ENCODE data around the gene ZNF337. TPM values are rescaled to one million over a fixed set of nuclear protein-coding genes. Genes with fewer than 3 reads are reported as not detected.

Gene ZNF337
- total RNA-seq, 1 experiment from 2014 or later, result 10.3 TPM

- no peak for DNase-seq
- Histone ChIP-seq H2AK5ac (ENCODE audit: insufficient read length, low read length) (no peak overlapping the region), H3K14ac (ENCODE audit: insufficient read depth, low read length) (no peak overlapping the region), H2BK15ac (ENCODE audit: low read depth, low read length) (no peak overlapping the region), H3K9ac (ENCODE audit: extremely low read depth, insufficient read length, low read length) (no peak overlapping the region), H4K5ac (ENCODE audit: insufficient read length, low read depth, low read length) (no peak overlapping the region), H2BK20ac (ENCODE audit: low read depth, low read length, poor library complexity, severe bottlenecking) (no peak overlapping the region), H3K56ac (ENCODE audit: insufficient read length, low read depth, low read length) (no peak overlapping the region), H4K20me1 (ENCODE audit: control insufficient read depth, insufficient read depth, insufficient read length) (no peaks in the 10 kb centered on the region), H2BK12ac (ENCODE audit: insufficient read length, low read depth, low read length) (no peak overlapping the region), H3K27ac (ENCODE audit: insufficient read length, low read depth, low read length) (no peak overlapping the region), H3K79me1 (ENCODE audit: insufficient read depth, low read depth, low read length, poor library complexity, severe bottlenecking) (no peaks in the 10 kb centered on the region), H3K18ac (ENCODE audit: insufficient read length, low read depth, low read length) (no peak overlapping the region), H3K23ac (ENCODE audit: insufficient read length, low read depth, low read length) (no peak overlapping the region), H3K4me2 (ENCODE audit: insufficient read depth, insufficient read length, low read length) (no peak overlapping the region), H3K27me3 (ENCODE audit: insufficient read depth, low read length) (no peaks in the 10 kb centered on the region), H3K4me1 (ENCODE audit: insufficient read depth, low read length) (no peaks in the 10 kb centered on the region), H2AFZ (ENCODE audit: low read length) (no peak overlapping the region), H3K4ac (ENCODE audit: low read depth, low read length) (no peak overlapping the region), H3K79me2 (ENCODE audit: insufficient read depth, low read length) (no peaks in the 10 kb centered on the region), H2BK5ac (ENCODE audit: insufficient read length, low read length) (no peak overlapping the region), H4K91ac (ENCODE audit: insufficient read length, low read depth, low read length) (no peak overlapping the region), H3K9me3 (ENCODE audit: control insufficient read depth, low read depth, low read length) (no peaks in the 10 kb centered on the region), H3T11ph (ENCODE audit: low read length) (no peak overlapping the region), H3K23me2 (ENCODE audit: insufficient read length, low read depth, low read length, poor library complexity, severe bottlenecking) (no peaks in the 10 kb centered on the region), H2BK120ac (ENCODE audit: low read depth, low read length, poor library complexity, severe bottlenecking) (no peak overlapping the region), H4K8ac (replicated peaks; ENCODE audit: insufficient read length, low read depth, low read length) (no peak overlapping the region)
- H3K4me1 Mint-ChIP-seq, result peaks cover 0 to 4% of the 10 kb centered on the region in 2 experiments; a peak in 1 of 4 replicates
- H3K9me3 Mint-ChIP-seq, result no peaks in the 10 kb centered on the region; a peak in 1 of 5 replicates
- H3K36me3 Mint-ChIP-seq (ENCODE audit: insufficient read depth in 1 of 3, low read depth in 3 of 3), result no peaks in the 10 kb centered on the region
- H3K4me3 Mint-ChIP-seq, result no peak overlapping the region
- no peak overlapping the region for H3K27ac Mint-ChIP-seq
- H3K27me3 Mint-ChIP-seq (ENCODE audit: low read depth), result no peaks in the 10 kb centered on the region
- TF ChIP-seq CTCF (conservative IDR thresholded peaks at IDR 0.05), result no peak
Observed at GRCh38 chr20:25741088-25741487, 44.4 kb upstream of the ZNF337 start.
